ENCODE measurements around the gene PPP1R12A. TPM values are rescaled to one million over a fixed set of nuclear protein-coding genes. Genes with fewer than 3 reads are reported as not detected.

Gene PPP1R12A
- total RNA-seq, 3 donors from 2014 or later (not counting 1 experiment from before 2014, with no cell fraction given) = 145 to 192 (median 185) TPM

GRCh38 chr12:79926951-79927350, 7.9 kb downstream of the PPP1R12A start:
- no peaks in the 10 kb centered on the region for H3K9me3 Mint-ChIP-seq
- H3K4me1 ChIP-seq (ENCODE audit: control insufficient read depth, insufficient read depth, low read length) = peaks cover 25% of the 10 kb centered on the region
- no peaks in the 10 kb centered on the region for H3K36me3 ChIP-seq (ENCODE audit: control insufficient read depth, insufficient read depth, low read length)
- no peaks in the 10 kb centered on the region for H3K27me3 ChIP-seq (ENCODE audit: control insufficient read depth, insufficient read depth, low read length)
- intact Hi-C loops (cut with micrococcal nuclease) = no loop called here
- peak overlapping the region; percentile 82 to 88 for H3K27ac Mint-ChIP-seq
- DNase-seq (no peak), ATAC-seq (no peak)
- WGBS (ENCODE audit: insufficient coverage) = 78% methylated on average over 2 of the region's 3 CpGs
- TF ChIP-seq CTCF (IDR thresholded peaks at IDR 0.05) = no peak
- H3K4me3 Mint-ChIP-seq = peak overlapping the region; percentile 43
- no peak overlapping the region for H3K27ac ChIP-seq (ENCODE audit: low read length)
- no peaks in the 10 kb centered on the region for H3K27me3 Mint-ChIP-seq (ENCODE audit: low read depth in 2 of 2)
- no peaks in the 10 kb centered on the region for H3K36me3 Mint-ChIP-seq
- no peaks in the 10 kb centered on the region for H3K9me3 ChIP-seq (ENCODE audit: control insufficient read depth, insufficient read depth, low read length)
- no peak overlapping the region for H3K4me3 ChIP-seq (ENCODE audit: low read length)
- H3K4me1 Mint-ChIP-seq = peaks cover 54 to 61% of the 10 kb centered on the region in 2 donors

- peaks cover 29% of the 10 kb centered on the region for H3K4me1 ChIP-seq (ENCODE audit: control insufficient read depth, insufficient read depth, low read length)
- H3K4me3 Mint-ChIP-seq = peak overlapping the region; percentile 47
- WGBS (ENCODE audit: insufficient coverage) = 67% methylated on average over 1 of the region's 1 CpG
- no peaks in the 10 kb centered on the region for H3K36me3 Mint-ChIP-seq
- no peaks in the 10 kb centered on the region for H3K9me3 ChIP-seq (ENCODE audit: control insufficient read depth, insufficient read depth, low read length)
- no peaks in the 10 kb centered on the region for H3K36me3 ChIP-seq (ENCODE audit: control insufficient read depth, insufficient read depth, low read length)
- intact Hi-C loops (cut with micrococcal nuclease) = no loop called here
- DNase-seq (no peak), ATAC-seq (no peak)
- no peak overlapping the region for H3K4me3 ChIP-seq (ENCODE audit: low read length)
- no peak overlapping the region for H3K27ac ChIP-seq (ENCODE audit: low read length)
- H3K9me3 Mint-ChIP-seq = no peaks in the 10 kb centered on the region
- no peaks in the 10 kb centered on the region for H3K27me3 ChIP-seq (ENCODE audit: control insufficient read depth, insufficient read depth, low read length)
- TF ChIP-seq CTCF (IDR thresholded peaks at IDR 0.05) = no peak
- peak overlapping the region; percentile 77 to 82 for H3K27ac Mint-ChIP-seq
- peaks cover 64 to 70% of the 10 kb centered on the region in 2 donors for H3K4me1 Mint-ChIP-seq
- H3K27me3 Mint-ChIP-seq (ENCODE audit: low read depth in 2 of 2) = no peaks in the 10 kb centered on the region
These were observed 9.4 kb downstream of the PPP1R12A start for GRCh38 chr12:79925492-79925891.

- H3K36me3 ChIP-seq (ENCODE audit: control insufficient read depth, insufficient read depth, low read length) = no peaks in the 10 kb centered on the region
- TF ChIP-seq CTCF (IDR thresholded peaks at IDR 0.05) = no peak
- H3K27me3 Mint-ChIP-seq (ENCODE audit: low read depth in 2 of 2) = no peaks in the 10 kb centered on the region
- 70% methylated on average over 1 of the region's 1 CpG for whole genome bisulfite sequencing (ENCODE audit: insufficient coverage)
- no peak overlapping the region for H3K4me3 Mint-ChIP-seq
- ATAC-seq (no peak), DNase-seq (no peak)
- no peaks in the 10 kb centered on the region for H3K36me3 Mint-ChIP-seq
- H3K27me3 ChIP-seq (ENCODE audit: control insufficient read depth, insufficient read depth, low read length) = no peaks in the 10 kb centered on the region
- no peaks in the 10 kb centered on the region for H3K9me3 Mint-ChIP-seq
- H3K9me3 ChIP-seq (ENCODE audit: control insufficient read depth, insufficient read depth, low read length) = no peaks in the 10 kb centered on the region
- H3K27ac Mint-ChIP-seq = peak overlapping the region; percentile 19 to 71
- H3K4me1 ChIP-seq (ENCODE audit: control insufficient read depth, insufficient read depth, low read length) = peaks cover 25% of the 10 kb centered on the region
- intact Hi-C loops (cut with micrococcal nuclease) = no loop called here
- H3K4me1 Mint-ChIP-seq = peaks cover 67 to 72% of the 10 kb centered on the region in 2 donors
- H3K27ac ChIP-seq (ENCODE audit: low read length) = no peak overlapping the region
- H3K4me3 ChIP-seq (ENCODE audit: low read length) = no peak overlapping the region
These were observed 13.1 kb downstream of the PPP1R12A start for GRCh38 chr12:79921786-79922185.

All from natural killer cell (primary cell).